ENCODE results near the gene ST6GALNAC3.

Gene ST6GALNAC3

GRCh38 chr1:76354236-76354635 lies 279.7 kb downstream of the ST6GALNAC3 start:
- no peak for DNase-seq

- no peak for DNase-seq
These were observed 292.2 kb downstream of the ST6GALNAC3 start for GRCh38 chr1:76366726-76367125.

GRCh38 chr1:76371941-76372340 lies 297.4 kb downstream of the ST6GALNAC3 start:
- no peak for DNase-seq

GRCh38 chr1:76374086-76374485 lies 299.5 kb downstream of the ST6GALNAC3 start:
- no peak for DNase-seq

GRCh38 chr1:76377247-76377646 lies 302.7 kb downstream of the ST6GALNAC3 start:
- no peak for DNase-seq

GRCh38 chr1:76379506-76379905 lies 305.0 kb downstream of the ST6GALNAC3 start:
- DNase-seq = no peak

GRCh38 chr1:76381450-76382097 lies 307.0 kb downstream of the ST6GALNAC3 start:
- DNase-seq = no peak

- DNase-seq = no peak
These were observed 313.7 kb downstream of the ST6GALNAC3 start for GRCh38 chr1:76388261-76388660.

GRCh38 chr1:76390456-76390855 lies 315.9 kb downstream of the ST6GALNAC3 start:
- no peak for DNase-seq

GRCh38 chr1:76395059-76395458 lies 320.5 kb downstream of the ST6GALNAC3 start:
- no peak for DNase-seq

- no peak for DNase-seq
These were observed 327.6 kb downstream of the ST6GALNAC3 start for GRCh38 chr1:76402128-76402527.

- no peak for DNase-seq
These were observed 333.8 kb downstream of the ST6GALNAC3 start for GRCh38 chr1:76408303-76408702.

- no peak for DNase-seq
These were observed 336.0 kb downstream of the ST6GALNAC3 start for GRCh38 chr1:76410499-76410898.

- DNase-seq = no peak
These were observed 344.0 kb downstream of the ST6GALNAC3 start for GRCh38 chr1:76418531-76418930.

- no peak for DNase-seq
These were observed 345.1 kb downstream of the ST6GALNAC3 start for GRCh38 chr1:76419603-76420002.

GRCh38 chr1:76425201-76426145 lies 350.9 kb downstream of the ST6GALNAC3 start:
- no peak for DNase-seq

- no peak for DNase-seq
These were observed 352.1 kb downstream of the ST6GALNAC3 start for GRCh38 chr1:76426606-76427005.

GRCh38 chr1:76428028-76428427 lies 353.5 kb downstream of the ST6GALNAC3 start:
- DNase-seq = no peak

GRCh38 chr1:76430531-76430930 lies 356.0 kb downstream of the ST6GALNAC3 start:
- DNase-seq = no peak

- DNase-seq = no peak
These were observed 359.0 kb downstream of the ST6GALNAC3 start for GRCh38 chr1:76433526-76433925.

GRCh38 chr1:76443217-76443616 lies 368.7 kb downstream of the ST6GALNAC3 start:
- no peak for DNase-seq

- DNase-seq = no peak
These were observed 370.2 kb downstream of the ST6GALNAC3 start for GRCh38 chr1:76444773-76445172.

GRCh38 chr1:76450229-76450628 lies 375.7 kb downstream of the ST6GALNAC3 start:
- no peak for DNase-seq

GRCh38 chr1:76463278-76463677 lies 388.7 kb downstream of the ST6GALNAC3 start:
- no peak for DNase-seq
